ENCODE measurements around the gene CRTC1.
A peak's percentile ranks its signal among the peaks of the same experiment; 100 is the strongest.

The CRTC1 gene

GRCh38 chr19:18719541-18719940, 36.1 kb downstream of the CRTC1 start:
- H3K4ac ChIP-seq (ENCODE audit: low read length), result no peak overlapping the region

GRCh38 chr19:18723871-18724377, 40.4 kb downstream of the CRTC1 start:
- Histone ChIP-seq H3K9me3 (replicated peaks in 1 of 2; ENCODE audit: control insufficient read depth in 2 of 2, insufficient read depth in 1 of 2, low read depth in 1 of 2, low read length in 2 of 2) (peaks cover 0 to 4% of the 10 kb centered on the region in 2 donors), H3K27me3 (ENCODE audit: control insufficient read depth in 3 of 3, insufficient read depth in 3 of 3, low read depth in 1 of 3, low read length in 3 of 3) (no peaks in the 10 kb centered on the region), H3K9ac (ENCODE audit: low read depth, low read length, poor library complexity) (peak overlapping the region; percentile 88), H2BK15ac (ENCODE audit: low read length) (peak overlapping the region; percentile 81), H4K8ac (ENCODE audit: low read depth, low read length) (no peak overlapping the region), H3K4me1 (ENCODE audit: control insufficient read depth in 2 of 2, insufficient read depth in 1 of 2, low read depth in 1 of 2, low read length in 2 of 2) (peaks cover 0 to 9% of the 10 kb centered on the region in 2 donors), H3K14ac (ENCODE audit: low read length) (peak overlapping the region; percentile 63), H4K91ac (ENCODE audit: low read depth, low read length, poor library complexity) (peak overlapping the region; percentile 97), H2BK12ac (ENCODE audit: low read length) (peak overlapping the region; percentile 6), H3K4me3 (ENCODE audit: low read length in 2 of 2) (peak overlapping the region in 1 of 2 donors; percentile 24), H2BK5ac (ENCODE audit: low read length) (no peak overlapping the region), H3K18ac (ENCODE audit: low read length) (peak overlapping the region; percentile 87), H3K4me2 (ENCODE audit: insufficient read depth, low read length, poor library complexity, severe bottlenecking) (no peak overlapping the region), H3K4ac (ENCODE audit: low read length) (peak overlapping the region; percentile 84), H2AK5ac (ENCODE audit: low read depth, low read length) (peak overlapping the region; percentile 98), H3K36me3 (replicated peaks in 1 of 2; ENCODE audit: control insufficient read depth in 2 of 2, insufficient read depth in 2 of 2, low read length in 2 of 2) (peaks cover 2 to 4% of the 10 kb centered on the region in 2 donors), H3K79me1 (ENCODE audit: low read depth, low read length) (peaks cover 3% of the 10 kb centered on the region), H2BK120ac (ENCODE audit: low read depth, low read length) (no peak overlapping the region), H2AFZ (ENCODE audit: low read length) (no peak overlapping the region), H3K27ac (replicated peaks; ENCODE audit: low read length) (no peak overlapping the region), H3K23ac (ENCODE audit: low read depth, low read length, poor library complexity) (peak overlapping the region; percentile 93)
- WGBS, 2 donors (ENCODE audit: extremely low coverage in 2 of 2, insufficient read length in 2 of 2, insufficient replicate concordance in 1 of 2), result no CpG with 5 or more reads among the region's 21 CpGs
- no peak for DNase-seq (ENCODE audit: low spot score)

More at GRCh38 chr19:18719541-18719940, 36.1 kb downstream of the CRTC1 start:
- no peak overlapping the region for H2BK15ac ChIP-seq (ENCODE audit: low read length)
- no peak overlapping the region for H2BK5ac ChIP-seq (ENCODE audit: low read length)
- H2BK120ac ChIP-seq (ENCODE audit: low read depth, low read length), result no peak overlapping the region
- no peak overlapping the region for H3K27ac ChIP-seq (replicated peaks; ENCODE audit: low read length)
- no peak overlapping the region for H2AK5ac ChIP-seq (ENCODE audit: low read depth, low read length)
- no peak overlapping the region for H2BK12ac ChIP-seq (ENCODE audit: low read length)
- H3K4me3 ChIP-seq (ENCODE audit: low read length in 2 of 2), result no peak overlapping the region
- no peak overlapping the region for H4K8ac ChIP-seq (ENCODE audit: low read depth, low read length)
- H4K91ac ChIP-seq (ENCODE audit: low read depth, low read length, poor library complexity), result no peak overlapping the region
- H3K4me2 ChIP-seq (ENCODE audit: insufficient read depth, low read length, poor library complexity, severe bottlenecking), result no peak overlapping the region
- no peak overlapping the region for H3K14ac ChIP-seq (ENCODE audit: low read length)
- H2AFZ ChIP-seq (ENCODE audit: low read length), result no peak overlapping the region
- H3K27me3 ChIP-seq (ENCODE audit: control insufficient read depth in 3 of 3, insufficient read depth in 3 of 3, low read depth in 1 of 3, low read length in 3 of 3), result no peaks in the 10 kb centered on the region
- H3K36me3 ChIP-seq (replicated peaks in 1 of 2; ENCODE audit: control insufficient read depth in 2 of 2, insufficient read depth in 2 of 2, low read length in 2 of 2), result peaks cover 2 to 4% of the 10 kb centered on the region in 2 donors
- H3K79me1 ChIP-seq (ENCODE audit: low read depth, low read length), result peaks cover 23% of the 10 kb centered on the region
- no peak overlapping the region for H3K23ac ChIP-seq (ENCODE audit: low read depth, low read length, poor library complexity)
- H3K9me3 ChIP-seq (replicated peaks in 1 of 2; ENCODE audit: control insufficient read depth in 2 of 2, insufficient read depth in 1 of 2, low read depth in 1 of 2, low read length in 2 of 2), result peaks cover 2 to 4% of the 10 kb centered on the region in 2 donors
- H3K4me1 ChIP-seq (ENCODE audit: control insufficient read depth in 2 of 2, insufficient read depth in 1 of 2, low read depth in 1 of 2, low read length in 2 of 2), result peaks cover 0 to 12% of the 10 kb centered on the region in 2 donors
- H3K9ac ChIP-seq (ENCODE audit: low read depth, low read length, poor library complexity), result no peak overlapping the region
- no CpG with 5 or more reads among the region's 25 CpGs for WGBS, 2 donors (ENCODE audit: extremely low coverage in 2 of 2, insufficient read length in 2 of 2, insufficient replicate concordance in 1 of 2)
- DNase-seq (ENCODE audit: low spot score), result no peak
- H3K18ac ChIP-seq (ENCODE audit: low read length), result peak overlapping the region; percentile 64

- Histone ChIP-seq H3K4me1 (ENCODE audit: control insufficient read depth in 2 of 2, insufficient read depth in 1 of 2, low read depth in 1 of 2, low read length in 2 of 2) (peaks cover 0 to 8% of the 10 kb centered on the region in 2 donors), H3K18ac (ENCODE audit: low read length) (peak overlapping the region; percentile 54), H3K4me2 (ENCODE audit: insufficient read depth, low read length, poor library complexity, severe bottlenecking) (no peak overlapping the region), H3K23ac (ENCODE audit: low read depth, low read length, poor library complexity) (peak overlapping the region; percentile 25), H3K14ac (ENCODE audit: low read length) (no peak overlapping the region), H2BK5ac (ENCODE audit: low read length) (peak overlapping the region; percentile 77), H3K27me3 (ENCODE audit: control insufficient read depth in 3 of 3, insufficient read depth in 3 of 3, low read depth in 1 of 3, low read length in 3 of 3) (no peaks in the 10 kb centered on the region), H2BK12ac (ENCODE audit: low read length) (no peak overlapping the region), H2BK120ac (ENCODE audit: low read depth, low read length) (no peak overlapping the region), H2AFZ (ENCODE audit: low read length) (no peak overlapping the region), H3K9me3 (replicated peaks in 1 of 2; ENCODE audit: control insufficient read depth in 2 of 2, insufficient read depth in 1 of 2, low read depth in 1 of 2, low read length in 2 of 2) (peaks cover 0 to 4% of the 10 kb centered on the region in 2 donors), H3K36me3 (replicated peaks in 1 of 2; ENCODE audit: control insufficient read depth in 2 of 2, insufficient read depth in 2 of 2, low read length in 2 of 2) (peaks cover 2 to 4% of the 10 kb centered on the region in 2 donors), H2AK5ac (ENCODE audit: low read depth, low read length) (no peak overlapping the region), H2BK15ac (ENCODE audit: low read length) (no peak overlapping the region), H3K79me1 (ENCODE audit: low read depth, low read length) (peaks cover 8% of the 10 kb centered on the region), H3K27ac (replicated peaks; ENCODE audit: low read length) (no peak overlapping the region), H3K4me3 (ENCODE audit: low read length in 2 of 2) (no peak overlapping the region), H4K91ac (ENCODE audit: low read depth, low read length, poor library complexity) (no peak overlapping the region), H3K9ac (ENCODE audit: low read depth, low read length, poor library complexity) (no peak overlapping the region), H4K8ac (ENCODE audit: low read depth, low read length) (no peak overlapping the region), H3K4ac (ENCODE audit: low read length) (no peak overlapping the region)
- no CpG with 5 or more reads among the region's 30 CpGs for WGBS, 2 donors (ENCODE audit: extremely low coverage in 2 of 2, insufficient read length in 2 of 2, insufficient replicate concordance in 1 of 2)
- DNase-seq (ENCODE audit: low spot score), result no peak
These were observed 42.6 kb downstream of the CRTC1 start for GRCh38 chr19:18725841-18726770.

- Histone ChIP-seq H3K23ac (ENCODE audit: low read depth, low read length, poor library complexity) (no peak overlapping the region), H3K36me3 (replicated peaks in 1 of 2; ENCODE audit: control insufficient read depth in 2 of 2, insufficient read depth in 2 of 2, low read length in 2 of 2) (peaks cover 0 to 4% of the 10 kb centered on the region in 2 donors), H3K4me3 (ENCODE audit: low read length in 2 of 2) (no peak overlapping the region), H4K91ac (ENCODE audit: low read depth, low read length, poor library complexity) (no peak overlapping the region), H4K8ac (ENCODE audit: low read depth, low read length) (no peak overlapping the region), H2BK5ac (ENCODE audit: low read length) (no peak overlapping the region), H3K27me3 (ENCODE audit: control insufficient read depth in 3 of 3, insufficient read depth in 3 of 3, low read depth in 1 of 3, low read length in 3 of 3) (no peaks in the 10 kb centered on the region), H3K4ac (ENCODE audit: low read length) (no peak overlapping the region), H3K9me3 (replicated peaks in 1 of 2; ENCODE audit: control insufficient read depth in 2 of 2, insufficient read depth in 1 of 2, low read depth in 1 of 2, low read length in 2 of 2) (peaks cover 0 to 4% of the 10 kb centered on the region in 2 donors), H3K14ac (ENCODE audit: low read length) (no peak overlapping the region), H2AFZ (ENCODE audit: low read length) (no peak overlapping the region), H3K79me1 (ENCODE audit: low read depth, low read length) (peaks cover 8% of the 10 kb centered on the region), H2BK15ac (ENCODE audit: low read length) (no peak overlapping the region), H2BK12ac (ENCODE audit: low read length) (no peak overlapping the region), H3K4me2 (ENCODE audit: insufficient read depth, low read length, poor library complexity, severe bottlenecking) (no peak overlapping the region), H3K4me1 (ENCODE audit: control insufficient read depth in 2 of 2, insufficient read depth in 1 of 2, low read depth in 1 of 2, low read length in 2 of 2) (peaks cover 0 to 8% of the 10 kb centered on the region in 2 donors), H3K27ac (replicated peaks; ENCODE audit: low read length) (no peak overlapping the region), H2BK120ac (ENCODE audit: low read depth, low read length) (no peak overlapping the region), H2AK5ac (ENCODE audit: low read depth, low read length) (no peak overlapping the region), H3K18ac (ENCODE audit: low read length) (no peak overlapping the region), H3K9ac (ENCODE audit: low read depth, low read length, poor library complexity) (peak overlapping the region; percentile 44)
- no CpG with 5 or more reads among the region's 6 CpGs for WGBS, 2 donors (ENCODE audit: extremely low coverage in 2 of 2, insufficient read length in 2 of 2, insufficient replicate concordance in 1 of 2)
- no peak for DNase-seq (ENCODE audit: low spot score)
These were observed 43.4 kb downstream of the CRTC1 start for GRCh38 chr19:18726846-18727245.
